K562 (cell line): ENCODE results near the gene SLC1A4. TPM values are rescaled to one million over a fixed set of nuclear protein-coding genes. Genes with fewer than 3 reads are reported as not detected.

Experiments used
- ATF7 ChIP-seq: fragments of 450-650 bp; IDR thresholded peaks from 2 replicates; pipeline ENCODE4 v1.7.1; 2014; ENCODE audit warnings: mild to moderate bottlenecking, moderate library complexity
- ETV6 ChIP-seq, 3 experiments: fragments of 150-350 bp in 1 of 3; sonication (generic) in 1 of 3; formaldehyde crosslinking in 1 of 3; IDR thresholded peaks; 2 replicates each; pipeline versions ENCODE4 v1.6.1 to v1.8.0; 2014 to 2022; ENCODE audit warnings: borderline replicate concordance in 2 of 3, low read depth in 2 of 3, antibody characterized with exemption in 1 of 3, low read length in 1 of 3, mild to moderate bottlenecking in 1 of 3, missing genetic modification reagents in 1 of 3
- HNRNPUL1 ChIP-seq: fragments of 200-400 bp; formaldehyde crosslinking; IDR thresholded peaks from 2 replicates; pipeline ENCODE4 v1.6.1; 2017; ENCODE audit warnings: low read length
- MBD2 ChIP-seq: sonication (generic); IDR thresholded peaks from 2 replicates; pipeline ENCODE4 v1.6.1; 2016; ENCODE audit warnings: low read depth, borderline replicate concordance
- PTBP1 ChIP-seq: fragments of 200-400 bp; formaldehyde crosslinking; IDR thresholded peaks from 2 replicates; pipeline ENCODE4 v1.6.1; 2017; ENCODE audit warnings: low read depth, low read length
- RAD51 ChIP-seq: fragments of 450-650 bp; IDR thresholded peaks from 2 replicates; pipeline ENCODE4 v1.7.1; 2016; ENCODE audit warnings: low read depth, mild to moderate bottlenecking, borderline replicate concordance
- RBM34 ChIP-seq: fragments of 200-400 bp; formaldehyde crosslinking; IDR thresholded peaks from 2 replicates; pipeline ENCODE4 v1.6.1; 2018; ENCODE audit warnings: low read length, borderline replicate concordance; ENCODE audit not compliant: insufficient read depth
- ZNF165 ChIP-seq: fragments of 250-450 bp; sonication (Bioruptor Pico); IDR thresholded peaks from 2 replicates; pipeline ENCODE4 v1.4.0; 2020; ENCODE audit warnings: borderline replicate concordance
- ZNF311 ChIP-seq: fragments of 250-450 bp; sonication (Bioruptor Pico); IDR thresholded peaks from 2 replicates; pipeline ENCODE4 v1.4.0; 2020; ENCODE audit warnings: mild to moderate bottlenecking, moderate library complexity
- ZNF668 ChIP-seq: fragments of 250-450 bp; sonication (Bioruptor Pico); IDR thresholded peaks from 2 replicates; pipeline ENCODE4 v1.8.0; 2022; ENCODE audit warnings: mild to moderate bottlenecking, inconsistent platforms
- polyA plus RNA-seq, 8 experiments: library from polyadenylated mRNA; depleted of rRNA in 4 of 8; stranded (reverse) in 5 of 8; unstranded in 3 of 8; fragments of >200 nt; fragmentation: Nextera tagmentation in 2 of 8; fragmentation: Illumina TruSeq in 1 of 8; extraction: Ambion mirVana in 2 of 8; extraction: Trizol in 1 of 8; gene quantifications; 2 replicates each; pipeline versions ENCODE4 v1.2.1 to v1.2.3, GENCODE V29; 2011 to 2014; ENCODE audit warnings: inconsistent platforms in 1 of 8, missing spikeins in 1 of 8
- total RNA-seq, 7 experiments: library from RNA; depleted of rRNA in 6 of 7; stranded (reverse); fragments of >200 nt in 6 of 7; fragmentation: Illumina TruSeq in 2 of 7; extraction: Trizol in 2 of 7; gene quantifications; 2 replicates each; pipeline versions ENCODE4 v1.2.1 to v1.2.3, GENCODE V29; 2011 to 2021; ENCODE audit warnings: low replicate concordance in 1 of 7
- TF ChIP-seq, protein P1 (sequence below): fragments of 450-650 bp; conservative IDR thresholded peaks from 2 replicates; pipeline ENCODE4 v1.6.1; 2016; ENCODE audit warnings: missing genetic modification characterization, low read depth, mild to moderate bottlenecking, control low read depth, missing compliant biosample characterization
- TF ChIP-seq, protein P2 (sequence below): fragments of 250-450 bp; sonication (Bioruptor Pico); IDR thresholded peaks from 2 replicates; pipeline ENCODE4 v1.5.0; 2021
- TF ChIP-seq, protein P3 (sequence below): fragments of 200-800 bp; sonication (Bioruptor generic); IDR thresholded peaks from 2 replicates; pipeline ENCODE4 v1.6.1; 2017; ENCODE audit warnings: missing genetic modification characterization, missing compliant biosample characterization
- TF ChIP-seq, protein P4 (sequence below): sonication (generic); formaldehyde crosslinking; IDR thresholded peaks from 2 replicates; pipeline ENCODE4 v1.8.0; 2022; ENCODE audit warnings: missing genetic modification reagents, mild to moderate bottlenecking, borderline replicate concordance
- TF ChIP-seq, protein P5 (sequence below): fragments of 250-450 bp; sonication (Bioruptor Pico); IDR thresholded peaks from 2 replicates; pipeline ENCODE4 v1.5.0; 2021
- TF ChIP-seq, protein P6 (sequence below): fragments of 450-650 bp; IDR thresholded peaks from 2 replicates; pipeline ENCODE4 v1.6.1; 2016; ENCODE audit warnings: missing biosample characterization, missing genetic modification characterization

SLC1A4 gene
- total and polyA plus RNA-seq, 9 of the 15 experiments (the other 6 are each of a cell fraction or from before 2014, with no cell fraction given) = 4.4 to 24.0 (median 10.9) TPM

DNA sequence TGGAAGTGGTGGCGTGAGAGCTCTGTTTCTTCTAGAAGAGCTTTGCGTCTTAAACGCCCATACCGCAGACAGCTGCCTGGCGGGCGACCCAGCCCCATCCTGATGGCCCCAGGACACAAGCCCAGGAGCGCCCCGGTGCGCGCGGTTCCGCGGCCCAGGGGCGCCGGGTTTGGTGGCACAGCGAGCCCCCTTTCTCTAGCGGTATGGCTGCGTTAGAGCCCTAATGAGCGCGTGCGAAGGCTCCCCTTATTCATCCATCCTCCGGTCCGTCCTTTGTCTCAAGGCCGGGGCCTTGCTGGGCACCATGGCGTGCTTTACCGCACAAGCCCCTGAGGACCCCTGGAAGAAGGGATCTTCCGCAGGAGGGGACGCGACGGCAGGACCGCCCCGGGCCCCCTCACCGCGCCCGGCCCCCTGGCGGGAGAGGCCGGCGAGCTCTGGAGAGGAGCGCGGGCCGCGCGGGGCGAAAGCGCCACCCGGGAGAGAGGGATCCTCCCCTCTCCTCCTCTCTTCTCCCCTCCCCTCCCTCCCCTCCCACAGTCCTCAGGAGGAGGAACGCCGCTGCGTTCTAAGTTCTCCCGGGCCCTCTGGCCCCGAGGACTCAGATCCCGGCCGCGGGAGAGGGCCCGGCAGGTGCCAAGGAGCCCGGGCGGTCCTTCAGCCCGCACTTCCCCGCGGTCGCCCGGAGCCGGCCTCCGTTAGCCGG is 626 bp upstream of the SLC1A4 start (continued):
- TF ChIP-seq PTBP1 = no peak
- TF ChIP-seq ZNF311 = no peak
- no peak for TF ChIP-seq ZNF668 (CRISPR knock-in tag)
- TF ChIP-seq, protein P1, sequence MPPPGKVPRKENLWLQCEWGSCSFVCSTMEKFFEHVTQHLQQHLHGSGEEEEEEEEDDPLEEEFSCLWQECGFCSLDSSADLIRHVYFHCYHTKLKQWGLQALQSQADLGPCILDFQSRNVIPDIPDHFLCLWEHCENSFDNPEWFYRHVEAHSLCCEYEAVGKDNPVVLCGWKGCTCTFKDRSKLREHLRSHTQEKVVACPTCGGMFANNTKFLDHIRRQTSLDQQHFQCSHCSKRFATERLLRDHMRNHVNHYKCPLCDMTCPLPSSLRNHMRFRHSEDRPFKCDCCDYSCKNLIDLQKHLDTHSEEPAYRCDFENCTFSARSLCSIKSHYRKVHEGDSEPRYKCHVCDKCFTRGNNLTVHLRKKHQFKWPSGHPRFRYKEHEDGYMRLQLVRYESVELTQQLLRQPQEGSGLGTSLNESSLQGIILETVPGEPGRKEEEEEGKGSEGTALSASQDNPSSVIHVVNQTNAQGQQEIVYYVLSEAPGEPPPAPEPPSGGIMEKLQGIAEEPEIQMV (tag) = no peak
- TF ChIP-seq, protein P2, sequence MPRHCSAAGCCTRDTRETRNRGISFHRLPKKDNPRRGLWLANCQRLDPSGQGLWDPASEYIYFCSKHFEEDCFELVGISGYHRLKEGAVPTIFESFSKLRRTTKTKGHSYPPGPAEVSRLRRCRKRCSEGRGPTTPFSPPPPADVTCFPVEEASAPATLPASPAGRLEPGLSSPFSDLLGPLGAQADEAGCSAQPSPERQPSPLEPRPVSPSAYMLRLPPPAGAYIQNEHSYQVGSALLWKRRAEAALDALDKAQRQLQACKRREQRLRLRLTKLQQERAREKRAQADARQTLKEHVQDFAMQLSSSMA (CRISPR knock-in tag) = no peak; the same call in 1 of the 2 replicates
- TF ChIP-seq, protein P3, sequence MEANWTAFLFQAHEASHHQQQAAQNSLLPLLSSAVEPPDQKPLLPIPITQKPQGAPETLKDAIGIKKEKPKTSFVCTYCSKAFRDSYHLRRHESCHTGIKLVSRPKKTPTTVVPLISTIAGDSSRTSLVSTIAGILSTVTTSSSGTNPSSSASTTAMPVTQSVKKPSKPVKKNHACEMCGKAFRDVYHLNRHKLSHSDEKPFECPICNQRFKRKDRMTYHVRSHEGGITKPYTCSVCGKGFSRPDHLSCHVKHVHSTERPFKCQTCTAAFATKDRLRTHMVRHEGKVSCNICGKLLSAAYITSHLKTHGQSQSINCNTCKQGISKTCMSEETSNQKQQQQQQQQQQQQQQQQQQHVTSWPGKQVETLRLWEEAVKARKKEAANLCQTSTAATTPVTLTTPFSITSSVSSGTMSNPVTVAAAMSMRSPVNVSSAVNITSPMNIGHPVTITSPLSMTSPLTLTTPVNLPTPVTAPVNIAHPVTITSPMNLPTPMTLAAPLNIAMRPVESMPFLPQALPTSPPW = peak; percentile 87
- no peak for TF ChIP-seq ATF7
- peak; percentile 25; the same call in 1 of the 2 replicates for TF ChIP-seq MBD2
- TF ChIP-seq, protein P4, sequence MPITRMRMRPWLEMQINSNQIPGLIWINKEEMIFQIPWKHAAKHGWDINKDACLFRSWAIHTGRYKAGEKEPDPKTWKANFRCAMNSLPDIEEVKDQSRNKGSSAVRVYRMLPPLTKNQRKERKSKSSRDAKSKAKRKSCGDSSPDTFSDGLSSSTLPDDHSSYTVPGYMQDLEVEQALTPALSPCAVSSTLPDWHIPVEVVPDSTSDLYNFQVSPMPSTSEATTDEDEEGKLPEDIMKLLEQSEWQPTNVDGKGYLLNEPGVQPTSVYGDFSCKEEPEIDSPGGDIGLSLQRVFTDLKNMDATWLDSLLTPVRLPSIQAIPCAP (CRISPR knock-in tag) = no peak
- TF ChIP-seq RAD51 = no peak
- TF ChIP-seq, protein P5, sequence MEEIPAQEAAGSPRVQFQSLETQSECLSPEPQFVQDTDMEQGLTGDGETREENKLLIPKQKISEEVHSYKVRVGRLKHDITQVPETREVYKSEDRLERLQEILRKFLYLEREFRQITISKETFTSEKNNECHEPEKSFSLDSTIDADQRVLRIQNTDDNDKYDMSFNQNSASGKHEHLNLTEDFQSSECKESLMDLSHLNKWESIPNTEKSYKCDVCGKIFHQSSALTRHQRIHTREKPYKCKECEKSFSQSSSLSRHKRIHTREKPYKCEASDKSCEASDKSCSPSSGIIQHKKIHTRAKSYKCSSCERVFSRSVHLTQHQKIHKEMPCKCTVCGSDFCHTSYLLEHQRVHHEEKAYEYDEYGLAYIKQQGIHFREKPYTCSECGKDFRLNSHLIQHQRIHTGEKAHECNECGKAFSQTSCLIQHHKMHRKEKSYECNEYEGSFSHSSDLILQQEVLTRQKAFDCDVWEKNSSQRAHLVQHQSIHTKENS = no peak
- no peak for TF ChIP-seq RBM34
- TF ChIP-seq HNRNPUL1 = no peak
- peak; percentile 40 to 59; a peak in 2 of 4 replicates for TF ChIP-seq ETV6 (IDR thresholded peaks at IDR 0.05; ENCODE audit: borderline replicate concordance in 1 of 2, low read depth in 2 of 2, low read length in 1 of 2)
- TF ChIP-seq ETV6 (CRISPR knock-in tag; IDR thresholded peaks at IDR 0.05; ENCODE audit: borderline replicate concordance) = no peak
- TF ChIP-seq, protein P6, sequence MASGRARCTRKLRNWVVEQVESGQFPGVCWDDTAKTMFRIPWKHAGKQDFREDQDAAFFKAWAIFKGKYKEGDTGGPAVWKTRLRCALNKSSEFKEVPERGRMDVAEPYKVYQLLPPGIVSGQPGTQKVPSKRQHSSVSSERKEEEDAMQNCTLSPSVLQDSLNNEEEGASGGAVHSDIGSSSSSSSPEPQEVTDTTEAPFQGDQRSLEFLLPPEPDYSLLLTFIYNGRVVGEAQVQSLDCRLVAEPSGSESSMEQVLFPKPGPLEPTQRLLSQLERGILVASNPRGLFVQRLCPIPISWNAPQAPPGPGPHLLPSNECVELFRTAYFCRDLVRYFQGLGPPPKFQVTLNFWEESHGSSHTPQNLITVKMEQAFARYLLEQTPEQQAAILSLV (tag) = no peak
- TF ChIP-seq ZNF165 (CRISPR knock-in tag) = no peak
